ENCODE results near the gene MT4.

Gene MT4

DNA sequence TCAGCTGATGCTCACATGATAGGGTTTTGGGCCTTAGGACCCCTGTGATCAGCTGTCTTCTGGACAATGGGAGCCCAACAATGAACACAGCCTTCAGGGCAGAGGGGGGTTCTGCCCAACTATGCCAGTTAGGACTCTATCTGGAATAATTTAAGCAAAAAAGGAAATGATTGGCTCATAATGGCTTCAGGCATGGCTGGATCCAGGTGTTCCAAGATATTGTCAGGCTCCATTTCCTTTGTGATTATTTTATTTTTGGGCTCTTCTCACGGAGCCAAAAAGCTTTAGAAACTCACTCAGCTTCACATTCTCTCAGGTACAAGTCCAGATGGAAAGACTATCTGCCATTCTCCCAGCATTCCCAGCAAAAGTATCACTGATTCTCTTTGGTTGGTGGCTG, 40.6 kb downstream of the MT4 start:
- H3K27ac ChIP-seq = no peak overlapping the region
- no peak for TF ChIP-seq ZFX (IDR thresholded peaks at IDR 0.05)
- TF ChIP-seq, protein P1, sequence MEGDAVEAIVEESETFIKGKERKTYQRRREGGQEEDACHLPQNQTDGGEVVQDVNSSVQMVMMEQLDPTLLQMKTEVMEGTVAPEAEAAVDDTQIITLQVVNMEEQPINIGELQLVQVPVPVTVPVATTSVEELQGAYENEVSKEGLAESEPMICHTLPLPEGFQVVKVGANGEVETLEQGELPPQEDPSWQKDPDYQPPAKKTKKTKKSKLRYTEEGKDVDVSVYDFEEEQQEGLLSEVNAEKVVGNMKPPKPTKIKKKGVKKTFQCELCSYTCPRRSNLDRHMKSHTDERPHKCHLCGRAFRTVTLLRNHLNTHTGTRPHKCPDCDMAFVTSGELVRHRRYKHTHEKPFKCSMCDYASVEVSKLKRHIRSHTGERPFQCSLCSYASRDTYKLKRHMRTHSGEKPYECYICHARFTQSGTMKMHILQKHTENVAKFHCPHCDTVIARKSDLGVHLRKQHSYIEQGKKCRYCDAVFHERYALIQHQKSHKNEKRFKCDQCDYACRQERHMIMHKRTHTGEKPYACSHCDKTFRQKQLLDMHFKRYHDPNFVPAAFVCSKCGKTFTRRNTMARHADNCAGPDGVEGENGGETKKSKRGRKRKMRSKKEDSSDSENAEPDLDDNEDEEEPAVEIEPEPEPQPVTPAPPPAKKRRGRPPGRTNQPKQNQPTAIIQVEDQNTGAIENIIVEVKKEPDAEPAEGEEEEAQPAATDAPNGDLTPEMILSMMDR (conservative IDR thresholded peaks at IDR 0.05) = no peak

- TF ChIP-seq, protein P1 (conservative IDR thresholded peaks at IDR 0.05) = no peak
- TF ChIP-seq ZFX (IDR thresholded peaks at IDR 0.05) = no peak
- peak overlapping the region; percentile 79 for H3K27ac ChIP-seq
Observed at GRCh38 chr16:56606071-56606475, 41.2 kb downstream of the MT4 start.

DNA sequence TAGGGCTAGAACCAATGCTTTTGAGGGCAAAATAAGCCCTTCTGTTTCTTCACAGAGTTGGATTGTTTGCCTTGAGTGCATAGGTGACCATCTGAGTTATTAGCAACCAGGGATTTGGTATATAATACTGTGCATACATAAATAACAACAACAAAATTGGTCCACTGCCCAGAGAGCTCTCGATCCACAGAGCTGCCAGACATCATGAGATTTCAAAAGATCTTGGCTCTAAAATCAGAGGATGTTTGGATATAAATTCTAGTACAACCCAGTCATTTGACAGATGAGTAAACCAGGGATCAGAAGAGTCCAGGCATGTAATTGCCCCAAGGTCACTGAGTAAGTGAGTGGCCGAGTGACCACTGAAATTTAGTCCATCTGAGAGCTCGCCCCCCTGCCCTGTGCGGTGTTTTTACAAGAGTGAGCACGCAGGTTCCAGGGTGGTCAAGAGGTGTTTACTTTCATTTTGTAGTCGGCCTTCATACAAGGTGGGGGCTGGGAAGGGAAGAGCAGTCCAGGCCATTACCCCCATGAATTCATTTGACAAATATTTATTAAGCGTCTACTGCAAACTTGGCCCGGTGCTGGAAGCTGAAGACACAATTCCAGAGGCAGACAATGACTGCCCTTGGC, 41.7 kb downstream of the MT4 start:
- TF ChIP-seq, protein P1 (conservative IDR thresholded peaks at IDR 0.05) = no peak
- no peak for TF ChIP-seq ZFX (IDR thresholded peaks at IDR 0.05)
- peak overlapping the region; percentile 79 for H3K27ac ChIP-seq

DNA sequence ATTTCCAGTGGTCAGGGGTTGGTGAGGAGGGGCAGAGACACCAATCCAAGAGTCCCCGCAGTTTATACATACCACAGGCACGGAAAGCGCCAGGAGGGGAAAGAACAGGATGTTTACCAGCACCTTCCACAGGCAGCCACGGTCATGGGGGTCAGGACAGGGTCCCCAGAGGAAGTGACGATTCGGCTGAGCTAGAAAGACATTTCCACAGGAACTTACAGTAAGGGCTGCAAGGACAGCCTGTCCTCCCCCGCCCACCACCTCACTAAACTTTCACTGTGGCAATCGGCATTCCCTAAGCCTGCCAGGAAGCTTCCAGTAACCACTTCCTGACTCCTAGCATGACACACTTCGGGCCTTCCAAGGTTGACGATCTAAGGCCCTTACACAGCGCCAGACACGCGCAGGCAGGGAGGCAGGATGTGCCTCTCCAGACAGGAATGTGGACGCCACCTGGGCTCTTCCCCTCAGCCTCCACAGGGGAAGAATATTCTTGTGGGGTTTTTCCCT, 42.3 kb downstream of the MT4 start:
- H3K27ac ChIP-seq = peak overlapping the region; percentile 79
- TF ChIP-seq, protein P1 (conservative IDR thresholded peaks at IDR 0.05) = no peak
- TF ChIP-seq ZFX (IDR thresholded peaks at IDR 0.05) = no peak

DNA sequence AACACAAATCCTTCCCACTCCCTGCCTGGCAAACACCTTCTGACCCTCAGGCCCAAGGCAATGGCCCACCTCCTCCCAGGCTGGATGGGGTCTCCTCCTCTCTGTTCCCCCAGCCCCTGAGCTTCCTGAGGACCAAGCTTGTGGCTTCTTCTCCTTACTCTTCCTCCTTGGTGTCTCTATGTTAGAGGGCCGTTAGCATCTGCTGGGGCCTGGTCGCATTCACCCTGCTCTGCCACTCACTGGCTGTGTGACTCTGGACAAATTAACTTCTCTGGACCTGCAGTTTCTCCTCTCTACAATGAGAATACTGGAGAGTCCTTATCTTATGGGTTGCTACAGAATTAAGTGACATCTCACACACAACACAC, 42.8 kb downstream of the MT4 start:
- H3K27ac ChIP-seq = peak overlapping the region; percentile 79
- TF ChIP-seq, protein P1 (conservative IDR thresholded peaks at IDR 0.05) = no peak

- no peak for TF ChIP-seq ZFX (IDR thresholded peaks at IDR 0.05)
- TF ChIP-seq, protein P1 (conservative IDR thresholded peaks at IDR 0.05) = no peak
- H3K27ac ChIP-seq = peak within 1 kb of the TSS; percentile 79
Observed at GRCh38 chr16:56608043-56608875, 43.4 kb downstream of the MT4 start, which contains the start of gene MT2A. MT2A (plus strand) TSS chr16:56608584; CDS start chr16:56608656, 72 bp downstream.

DNA sequence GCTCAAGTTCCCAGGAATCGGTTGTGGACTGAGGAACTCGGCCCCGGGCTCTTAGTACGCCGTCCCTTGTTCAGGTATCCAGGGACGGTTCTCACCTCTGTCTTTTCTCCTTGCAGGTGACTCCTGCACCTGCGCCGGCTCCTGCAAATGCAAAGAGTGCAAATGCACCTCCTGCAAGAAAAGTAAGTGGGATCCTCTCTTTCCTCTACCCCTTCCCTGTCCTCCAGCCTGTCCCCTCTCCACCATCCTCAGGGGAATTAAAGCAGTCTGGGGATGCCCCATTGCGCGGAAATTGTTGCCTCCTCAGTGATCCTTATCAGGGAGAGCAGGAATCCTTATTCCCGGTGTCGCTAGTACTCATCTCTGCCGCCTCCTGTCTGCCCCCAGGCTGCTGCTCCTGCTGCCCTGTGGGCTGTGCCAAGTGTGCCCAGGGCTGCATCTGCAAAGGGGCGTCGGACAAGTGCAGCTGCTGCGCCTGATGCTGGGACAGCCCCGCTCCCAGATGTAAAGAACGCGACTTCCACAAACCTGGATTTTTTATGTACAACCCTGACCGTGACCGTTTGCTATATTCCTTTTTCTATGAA, 44.1 kb downstream of the MT4 start:
- no peak for TF ChIP-seq ZFX (IDR thresholded peaks at IDR 0.05)
- TF ChIP-seq, protein P1 (conservative IDR thresholded peaks at IDR 0.05) = no peak; the same call in 1 of the 2 replicates
- H3K27ac ChIP-seq = peak overlapping the region; percentile 79
